Measurements from ENCODE around the gene C1S.

- TF ChIP-seq, protein P1, sequence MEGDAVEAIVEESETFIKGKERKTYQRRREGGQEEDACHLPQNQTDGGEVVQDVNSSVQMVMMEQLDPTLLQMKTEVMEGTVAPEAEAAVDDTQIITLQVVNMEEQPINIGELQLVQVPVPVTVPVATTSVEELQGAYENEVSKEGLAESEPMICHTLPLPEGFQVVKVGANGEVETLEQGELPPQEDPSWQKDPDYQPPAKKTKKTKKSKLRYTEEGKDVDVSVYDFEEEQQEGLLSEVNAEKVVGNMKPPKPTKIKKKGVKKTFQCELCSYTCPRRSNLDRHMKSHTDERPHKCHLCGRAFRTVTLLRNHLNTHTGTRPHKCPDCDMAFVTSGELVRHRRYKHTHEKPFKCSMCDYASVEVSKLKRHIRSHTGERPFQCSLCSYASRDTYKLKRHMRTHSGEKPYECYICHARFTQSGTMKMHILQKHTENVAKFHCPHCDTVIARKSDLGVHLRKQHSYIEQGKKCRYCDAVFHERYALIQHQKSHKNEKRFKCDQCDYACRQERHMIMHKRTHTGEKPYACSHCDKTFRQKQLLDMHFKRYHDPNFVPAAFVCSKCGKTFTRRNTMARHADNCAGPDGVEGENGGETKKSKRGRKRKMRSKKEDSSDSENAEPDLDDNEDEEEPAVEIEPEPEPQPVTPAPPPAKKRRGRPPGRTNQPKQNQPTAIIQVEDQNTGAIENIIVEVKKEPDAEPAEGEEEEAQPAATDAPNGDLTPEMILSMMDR (IDR thresholded peaks at IDR 0.05), result no peak
- no peak for TF ChIP-seq POLR2A (IDR thresholded peaks at IDR 0.05)
Measured at GRCh38 chr12:7096006-7096932, 35.8 kb downstream of the C1S start.

Data from adrenal gland (tissue), 5 donors.